HG02943 (cell line): ENCODE measurements around the gene TLR10.

Experiments
- ATAC-seq: cut with Tn5 transposase; IDR thresholded peaks from one replicate; pipeline ENCODE4 v1.9.1; 2021; ENCODE audit warnings: mild to moderate bottlenecking, low read depth, moderate library complexity; ENCODE audit not compliant: unreplicated experiment

The TLR10 gene

GRCh38 chr4:38733663-38734062 lies 49.1 kb downstream of the TLR10 start:
- ATAC-seq: no peak

- ATAC-seq: peak; percentile 70
These were observed 51.8 kb downstream of the TLR10 start for GRCh38 chr4:38730830-38731646.

GRCh38 chr4:38730493-38730829 lies 52.3 kb downstream of the TLR10 start:
- no peak for ATAC-seq

GRCh38 chr4:38728631-38729141 lies 54.1 kb downstream of the TLR10 start:
- ATAC-seq: no peak

- ATAC-seq: no peak
These were observed 58.3 kb downstream of the TLR10 start for GRCh38 chr4:38724475-38724808.

- ATAC-seq: no peak
These were observed 58.9 kb downstream of the TLR10 start for GRCh38 chr4:38723726-38724474.

- no peak for ATAC-seq
These were observed 59.7 kb downstream of the TLR10 start for GRCh38 chr4:38723114-38723513.
